GM18508 (cell line): ENCODE results near the gene IFIT1.
A peak's percentile ranks its signal among the peaks of the same experiment; 100 is the strongest.
"Not testable (repeated sequence)": the region's sequence is repeated elsewhere in the genome, so short reads cannot be mapped to it uniquely, and the experiment has no call there.

Experiments
- ATAC-seq: cut with Tn5 transposase; IDR thresholded peaks from one replicate; pipeline ENCODE4 v1.9.1; 2021; ENCODE audit warnings: moderate number of reproducible peaks; ENCODE audit not compliant: insufficient read depth, unreplicated experiment

IFIT1 gene

GRCh38 chr10:89393898-89394297 is 1.5 kb downstream of the IFIT1 start:
- no peak for ATAC-seq

- no peak for ATAC-seq
Observed at GRCh38 chr10:89395141-89395540, 2.7 kb downstream of the IFIT1 start.

GRCh38 chr10:89398003-89398749 is 5.8 kb downstream of the IFIT1 start:
- ATAC-seq: no peak

GRCh38 chr10:89399956-89400355 is 7.5 kb downstream of the IFIT1 start:
- no peak for ATAC-seq

- no peak for ATAC-seq
Observed at GRCh38 chr10:89403043-89403442, 10.6 kb downstream of the IFIT1 start.

GRCh38 chr10:89404104-89405047 is 12.0 kb downstream of the IFIT1 start:
- no peak for ATAC-seq

GRCh38 chr10:89406178-89406577 is 13.8 kb downstream of the IFIT1 start:
- ATAC-seq: not testable (repeated sequence)

GRCh38 chr10:89407792-89408191 is 15.4 kb downstream of the IFIT1 start:
- not testable (repeated sequence) for ATAC-seq

GRCh38 chr10:89409282-89409681 is 16.9 kb downstream of the IFIT1 start:
- ATAC-seq: not testable (repeated sequence)

- ATAC-seq: not testable (repeated sequence)
Observed at GRCh38 chr10:89410551-89410950, 18.1 kb downstream of the IFIT1 start.

- ATAC-seq: not testable (repeated sequence)
Observed at GRCh38 chr10:89411135-89411534, 18.7 kb downstream of the IFIT1 start.

- ATAC-seq: not testable (repeated sequence)
Observed at GRCh38 chr10:89412276-89412675, 19.9 kb downstream of the IFIT1 start.

- no peak for ATAC-seq
Observed at GRCh38 chr10:89413398-89413912, 21.0 kb downstream of the IFIT1 start.

- ATAC-seq: peak; percentile 68
Observed at GRCh38 chr10:89414146-89414878, 21.9 kb downstream of the IFIT1 start, which contains the start of gene IFIT5. Gene IFIT5 (plus strand): TSS chr10:89414568. CDS start chr10:89414799, 231 bp downstream.

GRCh38 chr10:89414879-89415821 is 22.7 kb downstream of the IFIT1 start:
- peak; percentile 20 for ATAC-seq

GRCh38 chr10:89416465-89416864 is 24.0 kb downstream of the IFIT1 start:
- no peak for ATAC-seq

- ATAC-seq: no peak
Observed at GRCh38 chr10:89419548-89419947, 27.1 kb downstream of the IFIT1 start.

GRCh38 chr10:89421018-89421476 is 28.6 kb downstream of the IFIT1 start:
- ATAC-seq: no peak

GRCh38 chr10:89425000-89425399 is 32.6 kb downstream of the IFIT1 start:
- no peak for ATAC-seq
